Heart left ventricle (tissue), 13 donors: ENCODE measurements around the gene PDE6B.

Experiments
- CTCF ChIP-seq, 12 donors: fragments of 200-600 bp; sonication (generic) in 4 of 12; IDR thresholded peaks; one replicate each; pipeline versions ENCODE4 v1.5.0 to v1.8.0; 2018 to 2022; ENCODE audit warnings: antibody characterized with exemption in 12 of 12, mild to moderate bottlenecking in 5 of 12
- POLR2A ChIP-seq, 2 donors: fragments of 450-650 bp; IDR thresholded peaks; one replicate each; pipeline ENCODE4 v1.6.1; 2017; ENCODE audit warnings: antibody characterized with exemption in 2 of 2, mild to moderate bottlenecking in 2 of 2, moderate library complexity in 2 of 2
- donor health status: ischemic (EF 13 %, LVEDD 7.1; RV severe dilation, severe dysfunction).
- donor health status: DM: no; HTN: yes; CAD: no.
- donor health status: DM: no; HTN: no; CAD: no.
- donor health status: ischemic (EF 25% LVEDD 6.9; RV normal size, moderate dysfunction).
- donor health status: ischemic (EF 25% LVEDD 5.7; RV mildly dilated, moderate dysfunction).
- donor health status: ischemic (EF 35%, LVEDD 5.7; RV mildly dilated, moderate dysfunction).
- donor health status: nonischemic (EF 11% LVEDD 7.7; RV severe dilation, severe dysfunction).
- donor health status: DM: yes; HTN: yes; CAD: no.
- donor health status: PGD.
- donor health status: ischemic (EF 29% LVEDD 5.4; RV normal size, mild dysfunction).
- donor health status: nonischemic (EF 23%, LVEDD 6.1; RV moderate dilation, normal function).

GRCh38 chr4:664713-665231 lies 39.4 kb downstream of the PDE6B start:
- TF ChIP-seq CTCF (IDR thresholded peaks at IDR 0.05), result no peak
- no peak for TF ChIP-seq POLR2A (IDR thresholded peaks at IDR 0.05)
